Measurements from ENCODE around the gene DNAJC17. TPM values are rescaled to one million over a fixed set of nuclear protein-coding genes. Genes with fewer than 3 reads are reported as not detected.

The DNAJC17 gene
- total RNA-seq, 1 experiment from 2014 or later = 36.1 TPM

GRCh38 chr15:40773496-40773895 is 33.8 kb downstream of the DNAJC17 start:
- Histone ChIP-seq H2AFZ (ENCODE audit: low read depth, low read length, poor library complexity, severe bottlenecking) (no peak overlapping the region), H3K9me3 (ENCODE audit: control insufficient read depth in 1 of 2, insufficient read depth in 1 of 2, low read depth in 1 of 2, low read length in 2 of 2) (no peaks in the 10 kb centered on the region), H3K27ac (ENCODE audit: low read depth, low read length) (no peak overlapping the region), H3K36me3 (ENCODE audit: control insufficient read depth in 1 of 2, insufficient read depth in 2 of 2, low read length in 2 of 2) (peaks cover 4 to 9% of the 10 kb centered on the region in 2 experiments; a peak in 2 of 4 replicates), H3K27me3 (ENCODE audit: insufficient read depth, low read length) (no peaks in the 10 kb centered on the region), H3K4me1 (ENCODE audit: control insufficient read depth in 1 of 2, insufficient read depth in 2 of 2, low read length in 2 of 2) (peaks cover 9 to 36% of the 10 kb centered on the region in 2 experiments), H3K9ac (ENCODE audit: low read length) (no peak overlapping the region), H3K9me2 (ENCODE audit: insufficient read depth) (no peaks in the 10 kb centered on the region), H3K4me2 (ENCODE audit: low read length) (no peak overlapping the region), H4K20me1 (ENCODE audit: insufficient read depth) (no peaks in the 10 kb centered on the region), H3K79me2 (ENCODE audit: insufficient read depth, low read length) (no peaks in the 10 kb centered on the region), H3K4me3 (replicated peaks in 1 of 2; ENCODE audit: low read depth in 1 of 2, low read length in 2 of 2) (no peak overlapping the region)
- no peak for TF ChIP-seq MAX (IDR thresholded peaks at IDR 0.05)
- no peak for TF ChIP-seq ZBTB33 (IDR thresholded peaks at IDR 0.05; ENCODE audit: extremely low read depth, insufficient replicate concordance, low read length)
- TF ChIP-seq RAD21 (IDR thresholded peaks at IDR 0.05; ENCODE audit: low read depth) = no peak
- no peak for DNase-seq (ENCODE audit: low read depth, low spot score)
- POLR2A ChIA-PET = no interaction called here
- intact Hi-C loops (cut with micrococcal nuclease) = no loop called here
- ATAC-seq = no peak
- CTCF ChIA-PET = interaction anchor here (1.4 kb wide), 1 partner anchor 9 kb away, joined by 3 read pairs; no protein-coding TSS in a partner anchor
- RAD21 ChIA-PET (ENCODE audit: low non-redundant PET in 1 of 2, low total read pairs in 2 of 2, uncharacterized antibody in 2 of 2, unreplicated experiment in 2 of 2) = no interaction called here
- no TSS peak for BruUV-seq (replicated peaks)

- RAD21 ChIA-PET (ENCODE audit: low non-redundant PET in 1 of 2, low total read pairs in 2 of 2, uncharacterized antibody in 2 of 2, unreplicated experiment in 2 of 2) = no interaction called here
- POLR2A ChIA-PET = no interaction called here
Measured at GRCh38 chr15:40772014-40772413, 35.3 kb downstream of the DNAJC17 start.

More at GRCh38 chr15:40772014-40772413, 35.3 kb downstream of the DNAJC17 start:
- Histone ChIP-seq H3K4me1 (ENCODE audit: control insufficient read depth in 1 of 2, insufficient read depth in 2 of 2, low read length in 2 of 2) (peaks cover 9 to 40% of the 10 kb centered on the region in 2 experiments), H2AFZ (ENCODE audit: low read depth, low read length, poor library complexity, severe bottlenecking) (no peak overlapping the region), H3K9me2 (ENCODE audit: insufficient read depth) (no peaks in the 10 kb centered on the region), H3K27ac (ENCODE audit: low read depth, low read length) (no peak overlapping the region), H3K9me3 (ENCODE audit: control insufficient read depth in 1 of 2, insufficient read depth in 1 of 2, low read depth in 1 of 2, low read length in 2 of 2) (no peaks in the 10 kb centered on the region), H3K4me3 (replicated peaks in 1 of 2; ENCODE audit: low read depth in 1 of 2, low read length in 2 of 2) (no peak overlapping the region), H4K20me1 (ENCODE audit: insufficient read depth) (no peaks in the 10 kb centered on the region), H3K79me2 (ENCODE audit: insufficient read depth, low read length) (no peaks in the 10 kb centered on the region), H3K4me2 (ENCODE audit: low read length) (no peak overlapping the region), H3K9ac (ENCODE audit: low read length) (no peak overlapping the region), H3K27me3 (ENCODE audit: insufficient read depth, low read length) (no peaks in the 10 kb centered on the region), H3K36me3 (ENCODE audit: control insufficient read depth in 1 of 2, insufficient read depth in 2 of 2, low read length in 2 of 2) (peaks cover 4 to 9% of the 10 kb centered on the region in 2 experiments; a peak in 2 of 4 replicates)
- no TSS peak for BruUV-seq (replicated peaks)
- intact Hi-C loops (cut with micrococcal nuclease) = no loop called here
- DNase-seq (ENCODE audit: low read depth, low spot score) (no peak), ATAC-seq (no peak)
- CTCF ChIA-PET = interaction anchor here (1.4 kb wide), 1 partner anchor 10 kb away, joined by 3 read pairs; no protein-coding TSS in a partner anchor
- TF ChIP-seq EZH2 (IDR thresholded peaks at IDR 0.05) (no peak), ZFX (IDR thresholded peaks at IDR 0.05) (no peak), ATF3 (IDR thresholded peaks at IDR 0.05) (no peak), ELF1 (IDR thresholded peaks at IDR 0.05; ENCODE audit: borderline replicate concordance, low read depth) (no peak), SIN3A (IDR thresholded peaks at IDR 0.05; ENCODE audit: low read depth) (no peak), EGR1 (IDR thresholded peaks at IDR 0.05; ENCODE audit: low read depth) (no peak), SP1 (IDR thresholded peaks at IDR 0.05; ENCODE audit: low read depth) (no peak), POLR2A (IDR thresholded peaks at IDR 0.05; ENCODE audit: borderline replicate concordance, extremely low read depth, insufficient read depth, insufficient read length) (no peak), ZNF274 (IDR thresholded peaks at IDR 0.05; ENCODE audit: low read depth, low read length) (no peak), TCF7L2 (IDR thresholded peaks at IDR 0.05; ENCODE audit: borderline replicate concordance, extremely low read depth, insufficient read depth, insufficient read length) (no peak), CBX3 (IDR thresholded peaks at IDR 0.05; ENCODE audit: low read depth) (no peak), YY1 (IDR thresholded peaks at IDR 0.05; ENCODE audit: extremely low read depth, insufficient replicate concordance, low read depth, low read length) (no peak), ZBTB33 (IDR thresholded peaks at IDR 0.05; ENCODE audit: extremely low read depth, insufficient replicate concordance, low read length) (no peak)

Measured in HCT116 (cell line).